AG09319 (cell line): ENCODE data around the gene INPP5J.
A peak's percentile ranks its signal among the peaks of the same experiment; 100 is the strongest.

Experiments
- DNase-seq: peaks from one replicate; pipeline ENCODE4 v3.0.0-alpha.2; 2010; ENCODE audit warnings: low read depth; ENCODE audit errors: extremely low read depth
- TF ChIP-seq, protein P1 (sequence below): IDR thresholded peaks from 2 replicates; pipeline ENCODE4 v1.5.1; 2011; ENCODE audit warnings: low read depth, mild to moderate bottlenecking, inconsistent platforms, low read length, moderate library complexity

The INPP5J gene

DNA sequence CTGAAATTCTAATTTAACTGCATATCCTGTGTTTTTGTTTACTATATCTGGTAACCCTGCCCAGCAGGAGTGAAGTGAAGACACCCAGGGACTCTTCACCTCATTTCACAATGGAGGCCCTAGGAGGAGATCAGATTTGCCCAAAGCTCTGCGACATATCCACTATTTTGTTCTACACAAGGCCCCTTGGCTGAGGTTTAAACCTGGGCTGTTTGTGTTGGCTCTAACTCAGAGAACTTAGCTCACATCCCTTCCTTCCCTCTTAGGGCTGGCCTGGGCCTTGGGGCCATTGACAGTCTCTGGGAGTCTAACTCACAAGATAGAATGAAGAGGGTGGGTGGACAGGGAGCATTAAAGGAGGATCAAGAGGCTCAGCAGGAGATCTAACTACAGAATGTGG lies 25.7 kb downstream of the INPP5J start:
- TF ChIP-seq, protein P1, sequence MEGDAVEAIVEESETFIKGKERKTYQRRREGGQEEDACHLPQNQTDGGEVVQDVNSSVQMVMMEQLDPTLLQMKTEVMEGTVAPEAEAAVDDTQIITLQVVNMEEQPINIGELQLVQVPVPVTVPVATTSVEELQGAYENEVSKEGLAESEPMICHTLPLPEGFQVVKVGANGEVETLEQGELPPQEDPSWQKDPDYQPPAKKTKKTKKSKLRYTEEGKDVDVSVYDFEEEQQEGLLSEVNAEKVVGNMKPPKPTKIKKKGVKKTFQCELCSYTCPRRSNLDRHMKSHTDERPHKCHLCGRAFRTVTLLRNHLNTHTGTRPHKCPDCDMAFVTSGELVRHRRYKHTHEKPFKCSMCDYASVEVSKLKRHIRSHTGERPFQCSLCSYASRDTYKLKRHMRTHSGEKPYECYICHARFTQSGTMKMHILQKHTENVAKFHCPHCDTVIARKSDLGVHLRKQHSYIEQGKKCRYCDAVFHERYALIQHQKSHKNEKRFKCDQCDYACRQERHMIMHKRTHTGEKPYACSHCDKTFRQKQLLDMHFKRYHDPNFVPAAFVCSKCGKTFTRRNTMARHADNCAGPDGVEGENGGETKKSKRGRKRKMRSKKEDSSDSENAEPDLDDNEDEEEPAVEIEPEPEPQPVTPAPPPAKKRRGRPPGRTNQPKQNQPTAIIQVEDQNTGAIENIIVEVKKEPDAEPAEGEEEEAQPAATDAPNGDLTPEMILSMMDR, result no peak
- DNase-seq, result no peak

DNA sequence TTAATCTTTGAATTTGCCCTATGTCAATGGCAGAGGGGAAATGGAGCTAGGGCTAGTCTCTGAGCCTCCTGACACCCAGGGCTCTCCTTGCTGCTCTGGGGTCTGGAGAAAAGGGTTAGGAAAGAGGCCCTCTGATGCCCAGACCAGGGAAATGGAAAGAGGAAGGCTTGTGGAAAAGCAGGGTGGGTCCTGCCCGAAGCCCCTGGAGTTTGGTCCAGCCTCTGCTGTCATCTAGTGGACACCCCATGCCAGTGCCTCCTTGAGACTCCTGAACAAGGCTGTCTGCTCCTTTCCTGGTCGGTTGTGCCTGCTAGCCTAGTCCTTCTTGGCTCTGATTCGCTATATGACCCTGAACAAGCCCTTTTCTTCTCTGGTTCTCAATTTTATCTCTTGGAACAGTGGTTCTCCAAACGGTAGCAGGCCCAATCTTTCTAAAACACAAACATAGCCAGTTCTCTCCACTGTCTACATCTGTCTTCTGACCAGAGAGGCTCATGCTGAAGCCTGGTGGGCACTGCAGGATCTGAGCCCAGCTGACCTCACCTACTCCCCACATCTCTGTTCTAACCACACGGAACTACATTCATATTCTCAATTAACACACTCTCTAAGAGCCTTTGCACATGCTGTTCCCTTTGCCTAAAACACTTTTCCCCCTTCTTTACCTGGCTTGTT lies 26.3 kb downstream of the INPP5J start:
- TF ChIP-seq, protein P1, result peak; percentile 100
- DNase-seq, result peak; percentile 59

DNA sequence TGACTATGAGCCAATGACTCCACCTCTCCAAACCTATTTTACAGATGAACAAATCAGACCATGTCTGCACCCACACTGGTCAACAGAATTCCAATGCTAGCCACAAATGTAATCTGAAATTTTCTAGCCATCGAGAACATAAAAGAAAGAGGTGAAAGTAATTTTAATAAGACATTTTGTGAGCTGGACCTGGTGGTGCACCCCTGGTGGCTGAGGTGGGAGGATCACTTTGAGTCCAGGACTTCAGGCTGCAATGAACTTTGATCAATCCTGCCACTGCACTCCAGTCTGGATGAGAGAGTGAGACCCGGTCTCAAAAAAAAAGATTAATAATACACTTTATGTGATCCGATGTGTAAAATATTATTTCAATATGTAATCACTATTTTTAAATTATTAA lies 27.8 kb downstream of the INPP5J start:
- TF ChIP-seq, protein P1, result peak; percentile 27
- DNase-seq, result no peak

DNA sequence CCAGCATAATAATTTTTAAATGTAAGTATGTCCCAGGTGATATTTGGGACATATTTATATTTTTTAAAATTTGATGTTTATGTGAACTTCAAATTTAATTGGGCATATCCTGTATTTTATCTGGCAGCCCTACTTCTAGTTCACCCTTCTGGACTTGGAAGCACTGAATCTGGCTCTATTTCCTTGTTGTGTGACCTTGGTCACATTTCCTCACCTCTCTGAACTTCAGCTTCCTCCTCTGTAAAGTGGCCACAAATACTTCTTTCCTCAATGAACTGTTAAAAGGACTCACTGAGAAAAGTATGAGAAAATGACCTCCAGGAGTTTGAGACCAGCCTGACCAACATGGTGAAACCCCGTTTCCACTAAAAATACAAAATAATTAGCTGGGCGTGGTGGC lies 29.1 kb downstream of the INPP5J start:
- TF ChIP-seq, protein P1, result no peak
- DNase-seq, result no peak

DNA sequence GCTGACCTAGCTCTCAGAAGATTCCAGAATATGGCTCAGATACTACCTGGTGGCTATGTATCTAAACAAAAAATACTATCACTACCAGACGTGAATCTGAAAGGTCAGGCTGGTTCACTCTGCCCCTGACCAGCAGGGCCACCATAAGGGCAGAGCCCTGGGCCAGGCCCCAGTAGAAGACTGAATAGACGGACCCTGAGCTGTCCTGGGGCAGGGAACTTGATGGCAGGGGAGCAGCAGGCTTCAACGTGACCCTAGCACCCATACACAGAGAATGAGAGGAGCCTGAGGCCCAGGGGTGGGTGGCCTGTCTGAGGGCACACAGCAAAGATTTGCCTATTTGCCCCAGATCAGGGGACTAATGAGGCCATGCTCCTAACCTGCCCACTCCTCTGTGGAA lies 30.6 kb downstream of the INPP5J start:
- TF ChIP-seq, protein P1, result no peak
- no peak for DNase-seq

DNA sequence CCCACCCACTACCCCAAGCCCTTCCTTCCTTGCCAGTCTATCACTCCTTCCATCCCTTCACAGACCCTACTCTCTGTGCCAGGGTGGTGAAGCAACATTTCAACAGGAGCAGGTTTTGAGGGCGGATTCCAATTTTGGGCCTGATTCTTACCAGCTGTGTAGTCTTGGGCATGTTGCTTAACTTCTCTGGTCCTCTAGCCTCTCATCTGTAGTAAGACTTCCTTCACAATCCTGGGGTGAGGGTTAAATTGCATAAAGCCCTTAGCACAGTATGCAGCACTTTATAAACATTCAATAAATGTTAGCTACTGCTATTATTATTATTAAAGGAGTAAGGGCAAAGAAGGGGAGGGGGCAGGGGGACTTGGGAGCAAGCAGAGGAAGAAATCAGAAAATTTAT lies 32.2 kb downstream of the INPP5J start:
- TF ChIP-seq, protein P1, result no peak
- no peak for DNase-seq

DNA sequence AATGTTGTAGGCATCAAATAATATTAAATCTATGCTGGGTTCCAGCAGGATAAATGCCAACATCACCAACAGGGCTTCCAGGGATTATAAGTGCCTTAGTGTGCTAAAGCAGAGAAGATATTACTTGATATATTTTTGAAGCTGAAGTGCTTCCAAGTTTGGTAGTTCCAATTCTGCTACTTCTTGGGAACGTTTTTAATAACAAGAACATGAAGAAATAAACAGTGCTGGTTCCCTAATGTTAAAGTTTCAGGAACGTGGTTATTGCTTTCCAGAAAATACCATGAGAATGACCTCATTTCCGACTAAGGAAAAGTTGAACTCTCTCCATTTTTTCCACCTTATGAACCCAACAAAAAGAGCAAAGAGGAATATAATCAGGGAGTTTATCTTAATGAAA lies 32.7 kb downstream of the INPP5J start:
- TF ChIP-seq, protein P1, result no peak
- DNase-seq, result no peak
